HG03439 (cell line): ENCODE results near the gene ZNF749.

Experiments
- ATAC-seq: cut with Tn5 transposase; IDR thresholded peaks from one replicate; pipeline ENCODE4 v1.9.1; 2021; ENCODE audit warnings: mild to moderate bottlenecking, moderate library complexity; ENCODE audit not compliant: unreplicated experiment

The ZNF749 gene

DNA sequence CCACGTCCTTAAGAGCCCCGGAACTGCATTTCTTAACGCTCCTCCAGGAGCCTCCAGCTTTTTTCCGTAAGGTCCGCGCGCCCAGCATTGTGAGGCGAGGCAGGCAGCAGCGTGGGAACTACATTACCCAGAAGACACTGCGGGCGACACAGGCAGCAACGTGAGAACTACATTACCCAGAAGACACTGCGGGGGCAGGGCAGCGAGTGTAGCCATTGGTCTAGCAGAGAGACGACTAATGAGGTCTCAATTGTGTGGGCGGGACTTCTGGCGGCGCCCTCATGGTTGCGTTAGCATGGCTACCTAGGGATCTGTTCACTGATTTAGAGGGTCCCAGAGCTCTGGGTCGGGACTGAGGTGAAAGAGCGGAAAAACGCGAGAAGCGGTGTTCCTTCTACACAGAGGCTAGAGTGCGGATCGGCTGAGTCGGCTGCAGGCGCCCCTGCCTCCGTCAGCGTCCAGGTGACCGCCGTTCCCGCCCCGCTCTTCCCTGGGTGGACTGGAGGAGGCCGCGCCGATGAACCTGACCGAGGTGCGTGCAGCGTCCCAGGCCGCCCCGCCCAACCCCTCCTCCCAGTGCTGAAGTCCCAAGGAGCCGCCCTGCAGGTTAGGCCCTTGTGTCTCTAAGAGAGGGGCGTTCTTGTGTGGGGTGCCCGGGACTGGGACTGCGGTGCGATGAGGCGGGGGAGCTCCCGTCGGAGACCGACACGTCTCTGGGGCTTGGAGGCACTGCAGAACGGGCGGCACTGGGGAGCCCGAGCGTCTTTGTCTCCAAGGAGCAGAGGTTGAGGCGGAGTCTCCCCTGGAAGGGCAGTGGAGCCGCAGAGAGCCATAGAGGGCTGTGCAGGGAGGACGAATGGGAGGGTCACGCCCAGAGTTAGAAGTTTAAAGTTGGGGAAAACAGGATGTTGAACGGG, at the start of gene ZNF749:
Gene ZNF749, plus strand, starts transcription at position 264 of the 917 bp plus-strand sequence. Its CDS starts 254 bp downstream, at position 518.
- peak; percentile 97 for ATAC-seq

GRCh38 chr19:57389194-57389729, 45.9 kb upstream of the ZNF749 start:
- no peak for ATAC-seq

- ATAC-seq: peak; percentile 97
Measured at GRCh38 chr19:57389730-57390598, 45.2 kb upstream of the ZNF749 start, which contains the start of gene ZNF548. Gene ZNF548 (plus strand): TSS chr19:57389854. CDS start chr19:57390100, 246 bp downstream.

- no peak for ATAC-seq
Measured at GRCh38 chr19:57395710-57396109, 39.4 kb upstream of the ZNF749 start.

GRCh38 chr19:57398868-57399267, 36.3 kb upstream of the ZNF749 start:
- no peak for ATAC-seq

GRCh38 chr19:57403737-57404563, 31.2 kb upstream of the ZNF749 start:
- no peak for ATAC-seq

GRCh38 chr19:57406516-57407123, 28.5 kb upstream of the ZNF749 start:
- ATAC-seq: no peak

GRCh38 chr19:57410877-57411671, 24.1 kb upstream of the ZNF749 start, which contains the start of gene ZNF17:
Gene ZNF17 (plus strand): TSS chr19:57411161. CDS start chr19:57413616, 2,455 bp downstream.
- ATAC-seq: peak; percentile 95

- ATAC-seq: no peak
Measured at GRCh38 chr19:57419439-57419838, 15.7 kb upstream of the ZNF749 start.

DNA sequence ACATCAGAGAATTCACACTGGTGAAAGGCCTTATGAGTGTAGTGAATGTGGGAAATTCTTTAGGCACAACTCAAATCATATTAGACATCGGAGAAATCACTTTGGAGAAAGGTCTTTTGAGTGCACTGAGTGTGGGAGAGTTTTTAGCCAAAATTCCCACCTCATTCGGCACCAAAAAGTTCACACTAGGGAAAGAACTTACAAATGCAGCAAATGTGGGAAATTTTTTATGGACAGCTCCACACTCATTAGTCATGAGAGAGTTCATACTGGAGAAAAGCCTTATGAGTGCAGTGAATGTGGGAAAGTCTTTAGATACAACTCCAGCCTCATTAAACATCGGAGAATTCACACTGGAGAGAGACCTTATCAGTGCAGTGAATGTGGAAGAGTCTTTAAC, 14.1 kb upstream of the ZNF749 start:
- no peak for ATAC-seq

GRCh38 chr19:57434386-57435061, 601 bp upstream of the ZNF749 start:
- peak; percentile 19 for ATAC-seq

- ATAC-seq: no peak
Measured at GRCh38 chr19:57436417-57436816, 1.3 kb downstream of the ZNF749 start.

DNA sequence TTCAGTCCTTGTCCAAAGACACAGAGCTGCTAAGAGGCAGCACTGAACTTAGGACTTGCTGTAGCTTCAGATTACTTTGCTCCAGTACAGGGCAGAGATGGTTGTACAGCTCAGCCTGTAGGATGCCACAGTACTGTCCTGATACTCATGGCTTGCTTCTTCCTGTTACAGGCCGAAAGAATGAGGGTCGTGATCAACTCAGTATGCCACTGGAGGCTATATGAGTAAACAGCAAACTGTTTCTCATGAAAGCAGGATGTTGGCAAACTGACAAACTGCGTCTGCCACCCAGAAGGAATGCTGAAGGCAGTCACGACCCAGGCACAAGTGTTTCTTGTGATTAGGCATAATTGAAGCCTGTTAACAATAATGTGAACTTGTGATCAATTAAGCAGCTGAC, 2.8 kb downstream of the ZNF749 start:
- no peak for ATAC-seq

DNA sequence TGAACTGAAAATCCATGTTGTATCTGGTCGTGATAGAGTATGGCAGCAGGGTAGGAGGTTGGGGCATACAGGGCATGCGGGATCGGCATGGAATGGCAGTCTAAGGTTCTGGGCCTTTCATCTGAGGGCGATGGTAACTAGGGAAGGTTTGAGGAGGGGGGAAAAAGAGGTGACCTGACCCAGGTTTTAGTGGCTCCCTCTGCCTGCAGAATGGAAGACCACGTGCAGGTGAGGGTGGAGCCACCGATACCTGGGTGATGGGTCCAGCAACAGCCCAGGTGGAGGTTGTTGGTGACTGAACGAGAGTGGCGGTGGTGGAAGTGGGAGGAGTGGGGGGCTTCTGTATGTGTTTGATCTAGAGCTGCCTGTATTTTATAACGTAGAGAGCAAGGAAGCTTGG, 3.8 kb downstream of the ZNF749 start:
- ATAC-seq: no peak

- no peak for ATAC-seq
Measured at GRCh38 chr19:57441979-57442752, 7.0 kb downstream of the ZNF749 start.

DNA sequence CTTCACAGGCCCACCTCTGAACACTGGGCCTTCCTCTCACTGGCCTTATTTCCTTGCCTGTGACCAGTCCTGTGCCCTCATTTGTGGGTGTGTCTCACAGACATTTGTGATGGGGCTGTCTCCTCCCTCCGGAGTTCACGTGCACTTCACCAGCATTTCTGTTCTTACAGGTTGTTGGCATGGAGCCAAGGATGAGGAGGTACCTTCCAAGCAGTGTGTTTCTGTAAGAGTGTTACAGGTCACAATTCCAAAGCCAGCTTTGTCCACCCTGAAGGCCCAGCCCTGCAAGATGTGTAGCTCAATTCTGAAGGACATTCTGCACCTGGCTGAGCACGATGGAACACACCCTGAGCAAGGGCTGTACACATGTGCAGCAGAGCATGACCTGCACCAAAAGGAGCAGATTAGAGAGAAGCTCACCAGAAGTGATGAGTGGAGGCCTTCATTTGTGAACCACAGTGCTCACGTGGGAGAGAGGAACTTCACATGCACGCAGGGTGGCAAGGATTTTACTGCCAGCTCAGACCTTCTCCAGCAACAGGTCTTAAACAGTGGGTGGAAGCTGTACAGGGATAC, 8.1 kb downstream of the ZNF749 start:
- no peak for ATAC-seq

GRCh38 chr19:57452307-57452706, 17.2 kb downstream of the ZNF749 start:
- ATAC-seq: no peak
